ENCODE data around the gene GNG14.
"Not testable (repeated sequence)": the region's sequence is repeated elsewhere in the genome, so short reads cannot be mapped to it uniquely, and the experiment has no call there.

The GNG14 gene

DNA sequence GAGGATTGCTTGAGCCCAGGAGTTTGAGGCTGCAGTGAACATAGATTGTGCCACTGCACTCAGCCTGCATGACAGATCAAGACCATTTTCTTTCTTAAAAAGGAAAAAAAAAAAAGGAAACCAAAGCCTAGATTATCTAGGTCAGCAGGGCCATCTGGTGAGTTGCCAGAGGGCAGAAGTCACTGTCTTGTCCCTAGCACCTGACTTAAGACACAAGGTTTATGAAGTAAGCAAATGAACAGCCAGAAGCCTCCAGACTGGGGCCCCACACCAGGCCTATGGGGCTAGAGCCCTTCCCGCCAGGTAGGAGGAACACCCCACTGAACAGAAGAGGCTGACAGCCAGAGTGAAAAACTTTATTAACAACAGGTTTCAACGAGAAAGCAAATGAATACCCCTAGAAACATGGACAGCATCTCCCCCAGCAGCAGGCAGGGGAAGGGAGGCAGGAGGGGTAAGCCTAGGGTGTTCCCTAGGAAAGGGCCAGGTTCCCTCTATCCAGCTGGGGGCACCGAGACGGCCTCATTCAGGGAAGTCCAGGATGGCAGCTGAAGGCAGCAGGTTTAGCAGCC, 20.0 kb upstream of the GNG14 start:
- DNase-seq (ENCODE audit: low read depth): no peak

DNA sequence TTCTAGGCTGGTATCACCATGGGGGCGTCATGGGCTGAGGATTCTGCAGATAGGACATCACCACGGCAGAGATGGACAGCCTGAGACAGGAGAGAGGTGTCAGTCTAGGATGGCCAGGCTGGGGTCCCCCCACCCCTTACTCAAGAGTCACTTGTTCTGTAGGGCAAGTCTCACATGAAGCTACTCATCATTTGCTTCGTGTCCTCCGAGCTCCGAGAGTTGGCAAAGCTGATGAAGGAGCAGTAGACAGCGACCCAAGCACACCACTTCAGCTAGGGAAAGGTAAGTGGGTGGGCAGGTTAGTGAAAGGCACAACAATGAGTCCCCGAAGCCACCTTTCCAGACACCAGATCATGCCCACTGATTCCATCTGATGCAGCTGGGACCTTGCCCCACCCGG, 19.5 kb upstream of the GNG14 start:
- no peak for DNase-seq (ENCODE audit: low read depth)

DNA sequence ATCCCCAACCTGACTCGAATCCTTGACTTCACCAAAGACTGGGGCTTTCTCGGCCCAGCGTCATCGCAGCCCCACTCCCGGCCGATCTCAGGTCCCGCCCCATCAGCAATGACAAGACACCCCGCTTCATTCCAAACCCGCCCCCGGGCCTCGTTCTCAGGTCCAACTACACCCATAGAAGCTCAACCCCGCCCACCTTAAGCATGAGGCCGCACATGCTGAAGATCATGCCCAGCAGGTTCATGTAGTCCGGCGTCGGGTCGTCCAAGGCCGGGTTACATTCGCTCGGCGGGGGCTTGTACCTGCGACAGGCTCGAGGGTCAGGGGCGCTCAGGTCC, 18.9 kb upstream of the GNG14 start:
- DNase-seq (ENCODE audit: low read depth): peak; percentile 86

DNA sequence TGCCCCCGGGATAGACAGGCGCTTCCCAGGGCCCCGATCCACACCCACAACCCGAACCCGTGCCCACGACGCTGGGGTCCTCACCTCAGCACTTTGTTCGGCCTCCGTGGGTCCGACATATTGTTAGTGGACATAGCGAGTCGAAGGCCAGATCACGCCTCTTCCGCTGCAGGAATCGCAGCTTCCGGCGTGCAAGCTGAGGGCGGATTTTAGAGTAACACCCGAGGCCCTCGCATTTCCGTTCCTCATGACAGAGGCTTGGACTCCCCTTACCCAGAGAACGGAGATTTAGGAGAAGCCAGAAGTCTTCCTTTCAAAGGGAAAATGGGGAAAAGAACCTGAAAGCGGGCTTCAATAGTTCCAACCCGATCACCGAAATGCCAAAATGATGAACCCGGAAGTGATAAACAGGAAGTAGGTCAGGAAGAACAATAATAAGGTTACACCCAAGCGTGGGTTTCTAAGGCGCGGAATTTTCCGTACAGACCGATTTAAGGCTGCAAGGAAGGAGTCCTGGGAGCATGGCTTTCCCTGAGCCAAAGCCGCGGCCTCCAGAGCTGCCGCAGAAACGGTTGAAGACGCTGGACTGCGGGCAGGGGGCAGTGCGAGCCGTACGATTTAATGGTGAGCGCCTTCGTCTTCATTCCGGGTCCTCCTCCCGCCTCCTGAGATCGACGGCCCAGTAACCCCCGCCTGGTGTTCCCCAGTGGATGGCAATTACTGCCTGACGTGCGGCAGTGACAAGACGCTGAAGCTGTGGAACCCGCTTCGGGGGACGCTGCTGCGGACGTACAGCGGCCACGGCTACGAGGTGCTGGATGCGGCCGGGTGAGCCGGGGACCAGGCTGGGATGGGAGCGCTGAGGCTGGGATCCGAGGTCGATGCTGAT, 18.3 kb upstream of the GNG14 start:
- DNase-seq (ENCODE audit: low read depth): peak; percentile 90

DNA sequence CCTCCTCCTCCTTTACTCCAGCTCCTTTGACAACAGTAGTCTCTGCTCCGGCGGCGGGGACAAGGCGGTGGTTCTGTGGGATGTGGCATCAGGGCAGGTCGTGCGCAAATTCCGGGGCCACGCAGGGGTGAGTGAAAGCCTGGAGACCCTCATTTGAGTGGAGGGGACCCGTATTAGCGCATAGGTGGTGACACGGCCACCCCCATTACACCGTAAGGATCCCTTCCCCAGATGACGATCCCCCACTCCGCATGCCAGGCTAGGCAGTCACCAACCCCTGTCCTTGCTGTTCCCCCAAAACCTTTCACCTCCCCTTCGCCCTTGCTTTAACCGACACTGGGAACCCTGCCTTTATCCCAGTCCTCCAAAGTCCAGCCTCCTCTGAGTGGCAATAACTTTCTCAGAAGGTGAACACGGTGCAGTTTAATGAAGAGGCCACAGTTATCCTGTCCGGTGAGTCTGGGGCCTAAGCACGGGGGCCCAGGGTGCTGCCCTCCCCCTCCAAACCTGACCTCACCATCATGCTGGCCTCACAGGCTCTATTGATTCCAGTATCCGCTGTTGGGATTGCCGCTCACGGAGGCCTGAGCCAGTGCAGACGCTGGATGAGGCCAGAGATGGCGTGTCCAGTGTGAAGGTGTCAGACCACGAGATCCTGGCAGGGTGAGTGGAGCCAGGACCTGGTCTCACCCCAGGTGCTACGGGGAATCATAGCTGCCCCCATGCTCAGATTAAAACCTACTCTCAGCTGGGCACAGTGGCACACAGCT, 17.5 kb upstream of the GNG14 start:
- no peak for DNase-seq (ENCODE audit: low read depth)

DNA sequence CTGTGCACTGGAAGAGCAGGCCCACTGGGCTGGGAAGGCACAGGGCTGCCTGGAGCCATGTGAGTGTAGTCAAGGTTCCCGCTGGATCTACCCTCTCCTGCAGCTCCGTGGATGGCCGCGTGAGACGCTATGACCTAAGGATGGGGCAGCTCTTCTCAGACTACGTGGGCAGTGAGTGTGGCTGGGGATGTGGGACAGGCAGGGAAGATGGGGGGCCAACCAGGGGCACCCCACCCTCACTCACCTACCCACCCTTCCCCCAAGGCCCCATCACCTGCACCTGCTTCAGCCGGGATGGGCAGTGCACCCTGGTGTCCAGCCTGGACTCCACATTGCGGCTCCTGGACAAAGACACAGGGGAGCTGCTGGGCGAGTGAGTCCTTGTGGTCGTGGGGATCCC, 15.1 kb upstream of the GNG14 start:
- no peak for DNase-seq (ENCODE audit: low read depth)

DNA sequence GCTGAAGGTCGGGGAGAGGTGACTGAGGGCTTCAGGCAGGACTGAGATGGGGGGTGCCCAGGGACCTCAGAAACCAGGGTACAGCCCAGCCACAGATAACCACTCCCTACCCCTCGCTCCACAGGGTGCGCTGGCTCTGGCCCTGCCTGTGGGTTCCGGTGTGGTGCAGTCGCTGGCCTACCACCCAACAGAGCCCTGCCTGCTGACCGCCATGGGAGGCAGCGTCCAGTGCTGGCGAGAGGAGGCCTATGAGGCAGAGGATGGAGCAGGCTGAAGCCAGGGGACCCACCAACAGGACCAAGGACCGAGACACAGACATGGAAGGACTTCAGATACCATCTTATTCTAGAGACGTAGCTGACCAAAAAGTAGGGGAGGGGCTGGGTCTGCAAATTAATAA, 12.4 kb upstream of the GNG14 start:
- no peak for DNase-seq (ENCODE audit: low read depth)

DNA sequence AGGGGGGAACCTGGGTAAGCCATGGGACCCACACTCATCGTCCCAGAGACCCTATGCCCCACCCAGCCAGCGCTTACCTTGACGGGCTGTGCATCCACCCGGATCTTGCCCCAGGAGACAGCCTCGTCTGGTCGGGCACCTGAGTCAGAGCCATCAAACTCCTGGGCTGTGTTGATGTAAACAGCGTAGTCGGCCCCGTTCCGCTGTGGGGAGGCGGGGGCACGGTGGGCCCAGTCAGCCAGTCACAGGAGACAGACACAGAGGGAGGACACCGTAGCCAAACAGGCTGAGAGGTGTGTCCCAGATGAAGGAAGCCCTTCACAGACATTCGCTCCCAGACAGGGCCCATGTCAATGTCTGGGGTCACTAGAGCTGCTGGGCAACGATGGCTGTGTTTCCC, 11.9 kb upstream of the GNG14 start:
- no peak for DNase-seq (ENCODE audit: low read depth)

DNA sequence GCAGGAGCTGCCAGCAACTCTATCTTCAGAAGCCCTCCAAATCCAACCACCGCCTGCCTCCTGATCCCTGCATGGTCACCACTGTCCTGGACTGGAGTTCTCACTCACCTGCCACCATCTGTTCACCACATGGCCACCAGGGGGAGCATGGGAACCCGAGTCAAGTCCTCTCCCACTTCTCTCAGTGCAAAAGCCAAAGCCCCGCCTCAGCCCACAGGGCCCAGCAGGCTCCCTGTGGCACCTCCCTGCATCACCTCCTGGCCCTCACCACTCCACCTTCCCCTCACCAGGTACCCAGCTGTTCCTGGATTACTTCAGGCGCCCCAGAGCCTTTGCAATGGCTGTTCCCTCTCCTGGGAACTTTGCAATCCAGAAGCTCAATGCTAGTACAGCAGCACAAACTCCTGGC, 11.4 kb upstream of the GNG14 start:
- DNase-seq (ENCODE audit: low read depth): peak; percentile 87

DNA sequence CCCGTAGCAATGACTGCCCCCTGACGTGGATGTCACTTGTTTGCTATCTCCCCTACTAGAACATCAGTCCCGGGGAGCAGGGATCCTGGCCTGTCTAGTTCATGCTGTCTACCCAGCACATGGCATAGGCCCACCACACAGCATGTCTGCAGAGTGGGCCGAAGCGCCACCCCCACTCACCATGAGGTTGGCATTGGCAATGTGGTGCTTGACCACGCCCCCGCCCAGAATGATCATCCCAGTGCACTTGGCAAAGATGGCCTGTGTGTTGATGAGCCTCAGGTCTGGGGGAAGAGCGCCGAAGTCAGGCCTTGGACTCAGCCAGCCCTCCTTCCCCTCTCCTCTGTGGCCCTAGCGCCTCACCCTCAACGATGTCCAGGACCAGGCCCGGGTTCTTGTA, 10.9 kb upstream of the GNG14 start:
- no peak for DNase-seq (ENCODE audit: low read depth)

DNA sequence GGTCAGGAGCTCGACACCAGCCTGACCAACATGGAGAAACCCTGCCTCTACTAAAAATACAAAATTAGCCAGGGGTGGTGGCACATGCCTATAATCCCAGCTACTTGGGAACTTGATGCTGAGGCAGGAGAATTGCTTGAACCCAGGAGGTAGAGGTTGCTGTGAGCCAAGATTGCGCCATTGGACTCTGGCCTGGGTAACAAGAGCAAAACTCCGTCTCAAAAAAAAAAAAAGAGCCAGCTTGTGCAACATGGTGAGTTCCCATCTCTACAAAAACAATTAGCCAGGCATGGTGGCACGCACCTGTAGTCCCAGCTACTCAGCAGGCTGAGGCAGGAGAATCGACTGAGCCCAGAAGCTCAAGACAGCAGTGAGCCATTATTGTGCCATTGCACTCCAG, 9.8 kb upstream of the GNG14 start:
- not testable (repeated sequence) for DNase-seq (ENCODE audit: low read depth)

DNA sequence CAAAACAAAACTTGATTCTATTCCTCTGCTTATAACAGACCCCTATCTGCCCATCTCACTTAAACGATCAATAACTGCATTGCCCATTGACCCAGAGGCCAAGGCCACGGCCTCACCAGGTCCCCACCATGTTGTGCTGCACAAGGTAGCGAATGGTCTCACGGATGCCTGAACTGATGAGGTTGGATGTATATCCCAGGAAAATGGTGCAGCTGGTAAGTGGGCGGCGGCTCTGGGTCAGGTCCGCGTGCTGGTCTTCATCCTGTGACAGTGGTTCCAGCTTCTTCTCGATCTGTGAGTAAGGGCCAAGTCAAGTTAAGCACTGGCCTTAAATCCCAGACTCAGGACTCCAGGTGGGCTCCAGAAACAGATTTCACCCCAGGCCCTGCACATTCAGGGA, 7.8 kb upstream of the GNG14 start:
- no peak for DNase-seq (ENCODE audit: low read depth)

DNA sequence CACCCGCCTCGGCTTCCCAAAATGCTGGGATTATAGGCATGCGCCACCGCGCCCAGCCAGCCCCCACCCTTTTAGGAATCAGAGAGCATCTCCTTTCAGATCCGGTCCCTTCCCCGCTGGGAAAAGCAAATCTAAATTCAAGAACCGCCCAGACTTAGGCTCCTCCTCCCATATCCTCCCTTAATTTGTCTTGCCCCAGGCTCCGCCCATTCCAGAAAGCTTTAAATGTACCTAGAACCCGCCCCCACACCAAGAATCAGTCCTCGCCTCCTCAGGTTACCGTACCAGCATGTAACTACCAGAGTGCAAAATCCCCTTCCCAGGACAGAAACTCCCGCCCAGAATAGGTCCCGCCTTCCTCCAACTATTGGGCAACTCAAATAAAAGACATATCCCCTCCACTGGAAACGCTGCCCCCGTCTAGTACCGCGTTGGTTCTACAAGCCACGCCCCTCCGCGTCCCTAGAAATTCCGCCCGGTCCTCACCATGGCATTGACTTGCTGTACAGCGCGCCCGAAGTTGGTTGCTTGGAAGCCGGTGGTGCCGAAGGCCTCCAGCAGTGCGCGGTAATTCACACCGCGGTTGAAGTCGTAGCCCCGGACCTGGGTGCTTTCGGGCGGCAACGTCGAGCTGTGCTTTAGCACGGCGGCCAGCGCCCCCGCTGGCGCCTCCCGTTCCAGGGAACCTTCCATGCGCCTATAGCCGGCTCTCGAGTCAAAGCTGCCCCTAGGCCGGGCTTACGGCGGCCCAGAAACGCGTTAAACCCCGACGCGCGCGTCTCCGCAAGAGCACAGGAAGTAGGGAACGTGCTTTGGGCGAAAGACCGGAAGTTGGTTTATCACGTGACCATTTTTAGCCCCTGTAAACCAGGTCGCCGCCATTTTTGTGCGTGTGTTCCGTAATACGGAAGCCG, 6.5 kb upstream of the GNG14 start, which contains the start of gene DHPS:
Gene DHPS (minus strand): TSS at position 807 of the 914 bp plus-strand sequence. CDS start 114 bp downstream, at position 693.
- DNase-seq (ENCODE audit: low read depth): peak; percentile 99

DNA sequence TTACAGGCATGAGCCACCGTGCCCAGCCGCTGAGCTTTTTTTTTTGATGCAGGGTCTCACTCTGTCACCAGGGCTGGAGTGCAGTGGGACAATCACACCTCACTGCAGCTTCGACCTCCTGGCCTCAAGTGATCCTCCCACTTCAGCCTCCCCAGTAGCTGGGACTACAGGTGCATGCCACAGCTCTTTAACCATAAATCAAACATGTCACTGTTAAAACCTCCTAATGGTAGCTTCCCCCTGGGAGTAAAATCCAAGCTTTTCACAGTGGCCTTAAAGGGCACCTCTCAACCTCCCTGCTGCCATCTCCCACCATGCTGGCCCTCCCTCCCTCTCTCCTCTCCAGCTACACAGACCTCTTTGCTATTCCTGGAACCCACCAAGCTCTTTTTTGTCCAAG, 2.0 kb upstream of the GNG14 start:
- DNase-seq (ENCODE audit: low read depth): no peak

DNA sequence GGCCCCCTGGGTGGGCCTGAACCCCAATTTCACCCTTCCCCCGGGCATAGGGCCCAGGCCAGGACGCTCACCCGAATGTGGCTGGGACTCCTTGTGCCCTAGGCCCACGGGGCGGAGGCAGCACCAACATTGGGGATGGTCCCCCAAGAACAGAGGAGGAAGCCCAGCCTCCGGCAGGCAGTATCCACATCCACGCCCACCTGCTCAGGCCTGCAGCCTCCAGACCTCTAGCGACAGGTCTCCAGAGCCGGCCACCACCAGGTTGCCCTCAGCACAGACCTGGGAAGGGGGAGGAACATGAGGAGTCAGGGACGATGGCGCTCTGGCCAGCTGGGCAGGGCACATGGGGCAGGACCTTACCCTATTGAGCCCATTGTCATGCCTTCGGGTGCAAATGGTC, 1.2 kb downstream of the GNG14 start:
- no peak for DNase-seq (ENCODE audit: low read depth)

DNA sequence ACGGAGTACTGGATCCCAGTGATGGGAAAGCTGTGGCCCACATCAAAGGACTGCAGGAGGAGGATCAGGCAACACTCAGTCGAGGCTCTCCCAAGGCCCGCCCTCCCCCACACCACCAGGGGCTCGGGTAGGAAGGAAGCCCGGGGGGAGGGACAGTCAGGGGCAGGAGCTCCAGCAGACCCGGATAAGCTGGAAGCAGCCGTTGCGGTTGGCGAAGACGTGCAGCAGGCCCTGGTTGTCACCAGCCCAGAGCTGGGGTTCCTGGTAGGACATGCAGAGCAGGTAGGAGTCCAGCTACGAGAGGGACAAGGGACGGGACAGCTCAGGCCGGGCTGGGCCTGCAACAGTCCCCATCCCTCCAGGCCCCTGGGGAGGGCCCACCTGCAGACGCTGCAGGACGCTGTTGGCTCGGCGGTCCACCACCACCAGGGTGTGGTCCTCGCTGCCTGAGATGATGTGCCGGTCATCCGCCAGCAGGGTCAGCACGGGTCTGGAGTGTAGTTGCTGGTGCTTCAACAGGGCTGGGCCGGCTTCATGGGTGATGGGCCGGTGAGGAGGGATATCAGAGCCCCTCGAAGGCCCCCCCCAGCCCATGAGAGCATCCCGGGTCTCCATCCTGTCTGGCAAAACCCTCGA, 1.9 kb downstream of the GNG14 start:
- no peak for DNase-seq (ENCODE audit: low read depth)

DNA sequence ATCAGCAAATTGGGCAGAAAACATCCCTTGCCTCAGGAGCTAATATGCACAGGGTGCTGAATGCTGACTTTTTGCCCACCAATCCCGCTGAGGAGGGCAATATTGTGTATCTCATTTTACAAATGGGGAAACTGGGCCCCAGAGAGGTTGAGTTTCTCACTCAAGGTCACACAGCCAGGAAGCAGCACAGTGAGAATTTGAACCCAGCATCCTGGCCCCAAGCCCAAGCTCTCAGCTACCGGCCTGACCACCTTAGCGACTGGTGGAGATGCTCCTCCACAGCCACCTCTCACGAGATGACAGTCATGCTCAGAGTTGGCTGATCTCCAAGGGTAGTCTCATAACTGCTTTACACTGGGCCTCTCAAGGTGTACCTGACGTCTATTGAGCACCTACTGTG, 5.2 kb downstream of the GNG14 start:
- no peak for DNase-seq (ENCODE audit: low read depth)

DNA sequence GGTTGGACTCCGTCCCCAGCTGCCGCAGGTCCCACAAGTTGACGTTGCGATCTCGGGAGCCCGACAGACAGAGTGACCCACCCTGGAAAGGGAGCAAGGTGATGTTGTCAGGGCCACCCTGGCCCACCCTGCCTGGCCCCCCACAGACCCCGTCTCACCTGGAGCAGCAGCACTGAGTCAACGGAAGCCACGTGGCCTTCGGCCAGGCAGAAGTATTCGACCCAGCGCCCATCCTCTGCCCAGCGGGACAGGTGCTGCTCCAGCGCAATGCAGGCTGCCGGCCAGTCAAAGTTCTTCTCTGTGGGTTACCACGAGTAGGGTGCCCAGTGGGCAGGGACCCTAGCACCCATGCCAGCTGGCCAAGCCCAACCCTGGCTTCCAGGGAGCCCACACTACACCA, 6.8 kb downstream of the GNG14 start:
- no peak for DNase-seq (ENCODE audit: low read depth)

DNA sequence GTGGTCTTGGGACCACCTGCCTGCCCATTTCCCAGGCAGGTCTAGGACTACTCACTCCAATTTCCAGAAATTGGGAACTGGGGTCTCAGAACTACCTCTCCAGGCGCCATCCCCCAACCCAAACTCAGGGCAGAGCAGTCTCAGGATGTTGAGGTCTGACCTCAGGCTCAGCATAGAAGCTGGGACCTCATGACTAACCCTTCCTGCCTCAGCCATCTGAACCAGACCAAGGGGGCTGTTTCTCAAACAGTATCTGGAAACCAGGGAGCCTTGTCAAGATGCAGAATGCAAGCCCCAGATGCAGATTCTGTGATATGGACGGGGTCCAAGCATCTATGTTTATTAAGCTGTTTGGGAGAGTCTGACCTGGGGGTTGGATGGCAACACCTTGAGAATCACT, 7.3 kb downstream of the GNG14 start:
- DNase-seq (ENCODE audit: low read depth): peak; percentile 60

DNA sequence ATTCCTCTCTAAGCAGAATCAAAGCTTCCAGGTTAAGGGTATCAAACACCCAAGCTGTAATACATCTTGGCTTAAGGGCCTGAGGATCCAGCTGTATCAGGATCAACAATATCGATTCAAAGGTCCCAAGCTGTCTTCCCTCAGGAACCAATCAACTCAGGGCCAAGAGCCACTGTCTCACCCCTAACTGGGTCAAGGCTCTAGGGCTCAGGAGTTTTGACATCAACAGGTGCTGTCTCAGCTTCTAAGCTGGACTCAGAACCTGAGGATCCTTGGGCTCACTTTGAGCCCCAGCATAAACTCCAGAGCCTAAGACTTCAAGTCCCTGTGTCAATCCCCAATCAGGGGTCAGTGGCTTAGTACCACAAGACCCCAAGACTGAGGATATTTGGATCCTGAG, 7.7 kb downstream of the GNG14 start:
- no peak for DNase-seq (ENCODE audit: low read depth)

DNA sequence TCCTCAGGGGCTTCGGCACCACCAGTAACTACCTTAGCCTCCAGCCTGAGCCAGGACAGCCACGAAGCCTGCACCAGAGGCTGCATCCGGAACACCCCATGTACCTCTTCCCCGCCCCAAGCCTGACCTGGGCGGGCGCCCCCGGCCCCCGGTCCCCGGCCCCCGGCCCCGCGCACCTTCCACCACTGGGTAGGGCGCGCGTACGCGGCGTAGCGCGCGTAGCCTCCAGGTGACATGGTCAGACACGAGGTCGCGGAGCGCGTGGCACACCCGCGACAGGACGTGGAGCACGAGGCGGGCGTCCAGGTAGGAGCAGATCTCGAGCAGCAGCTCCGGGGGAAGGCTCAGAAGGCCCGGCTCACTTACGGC, 8.2 kb downstream of the GNG14 start:
- no peak for DNase-seq (ENCODE audit: low read depth)

Measured in ELR (cell line).